SU-DHL-6 (cell line): ENCODE measurements around the gene CNPY1.

Experiments
- H2AFZ ChIP-seq: fragments of 200-600 bp; sonication (generic); 2 replicates; pipeline ENCODE4 v1.6.1; 2014; ENCODE audit warnings: low read depth, mild to moderate bottlenecking, moderate library complexity, mixed read lengths, antibody characterized with exemption, low read length; ENCODE audit not compliant: severe bottlenecking
- H3F3A ChIP-seq: fragments of 200-600 bp; shearing (Covaris generic); 2 replicates; pipeline ENCODE4 v1.6.0; 2016; ENCODE audit warnings: antibody characterized with exemption, mild to moderate bottlenecking; ENCODE audit not compliant: insufficient read depth
- H3K27ac ChIP-seq: fragments of 200-600 bp; sonication (generic); 2 replicates; pipeline ENCODE4 v1.5.1; 2016; ENCODE audit warnings: low read depth, mild to moderate bottlenecking, low read length, moderate library complexity, mixed read lengths
- H3K27me3 ChIP-seq: fragments of 200-600 bp; sonication (generic), shearing (Covaris generic); 2 replicates; pipeline ENCODE4 v1.6.0; 2014; ENCODE audit warnings: mild to moderate bottlenecking, low read length
- H3K36me3 ChIP-seq: fragments of 200-600 bp; sonication (generic); 2 replicates; pipeline ENCODE4 v1.6.1; 2014; ENCODE audit warnings: mild to moderate bottlenecking, low read length, mixed read lengths
- H3K4me2 ChIP-seq: fragments of 300-600, 200-600 bp; shearing (Covaris generic), sonication (generic); 2 replicates; pipeline ENCODE4 v1.6.0; 2014; ENCODE audit warnings: low read length, low read depth, mild to moderate bottlenecking; ENCODE audit not compliant: poor library complexity, severe bottlenecking
- H3K4me3 ChIP-seq: fragments of 200-600 bp; sonication (generic); 2 replicates; pipeline ENCODE4 v1.5.1; 2014; ENCODE audit warnings: antibody characterized with exemption, low read length, mild to moderate bottlenecking, mixed read lengths; ENCODE audit not compliant: insufficient read depth, poor library complexity, severe bottlenecking
- H3K79me2 ChIP-seq: fragments of 200-600 bp; sonication (generic); 2 replicates; pipeline ENCODE4 v1.6.1; 2014; ENCODE audit warnings: mild to moderate bottlenecking, low read length, moderate library complexity; ENCODE audit not compliant: insufficient read depth
- H3K9ac ChIP-seq: fragments of 200-600 bp; sonication (generic); 2 replicates; pipeline ENCODE4 v1.7.0; 2014; ENCODE audit warnings: mild to moderate bottlenecking, low read length
- H3K9me2 ChIP-seq: fragments of 200-600 bp; sonication (generic); replicated peaks from 2 replicates; pipeline ENCODE4 v1.6.1; 2014; ENCODE audit warnings: low read length; ENCODE audit not compliant: insufficient read depth
- H3K9me3 ChIP-seq: fragments of 200-600 bp; sonication (generic); 2 replicates; pipeline ENCODE4 v1.6.1; 2014; ENCODE audit warnings: low read length, mixed read lengths; ENCODE audit not compliant: insufficient read depth
- H4K20me1 ChIP-seq: fragments of 200-600 bp; sonication (generic); 2 replicates; pipeline ENCODE4 v1.6.1; 2014; ENCODE audit warnings: low read depth, mild to moderate bottlenecking, antibody characterized with exemption, low read length, moderate library complexity, mixed read lengths
- CTCF ChIP-seq: fragments of 200-600 bp; sonication (generic); IDR thresholded peaks from one replicate; pipeline ENCODE4 v1.5.1; 2017; ENCODE audit warnings: antibody characterized with exemption, mild to moderate bottlenecking, low read length, moderate library complexity; ENCODE audit not compliant: insufficient read depth, poor library complexity, severe bottlenecking
- EZH2phosphoT487 ChIP-seq: fragments of 200-600 bp; sonication (generic), shearing (Covaris generic); conservative IDR thresholded peaks from 2 replicates; pipeline ENCODE4 v1.6.1; 2018; ENCODE audit warnings: mild to moderate bottlenecking, antibody characterized with exemption, low read length, moderate library complexity, mixed read lengths

Gene CNPY1

GRCh38 chr7:155497149-155497901 is 49.0 kb downstream of the CNPY1 start:
- H3K9me3 ChIP-seq = no peaks in the 10 kb centered on the region
- H3K36me3 ChIP-seq = no peaks in the 10 kb centered on the region
- TF ChIP-seq EZH2phosphoT487 (no peak), CTCF (no peak)
- no peaks in the 10 kb centered on the region for H3K79me2 ChIP-seq
- H2AFZ ChIP-seq = no peak overlapping the region
- H3K4me3 ChIP-seq = no peak overlapping the region
- no peaks in the 10 kb centered on the region for H3K9me2 ChIP-seq
- no peaks in the 10 kb centered on the region for H3F3A ChIP-seq
- no peak overlapping the region for H3K9ac ChIP-seq
- H3K4me2 ChIP-seq = no peak overlapping the region
- no peaks in the 10 kb centered on the region for H3K27me3 ChIP-seq
- H3K27ac ChIP-seq = no peak overlapping the region
- no peaks in the 10 kb centered on the region; the same call in 1 of the 2 replicates for H4K20me1 ChIP-seq

- Histone ChIP-seq H3K79me2 (no peaks in the 10 kb centered on the region), H3K9me3 (no peaks in the 10 kb centered on the region), H4K20me1 (no peaks in the 10 kb centered on the region; the same call in 1 of the 2 replicates), H3K9ac (no peak overlapping the region), H3K9me2 (no peaks in the 10 kb centered on the region), H3K4me3 (no peak overlapping the region), H3K27ac (no peak overlapping the region), H3F3A (no peaks in the 10 kb centered on the region), H2AFZ (no peak overlapping the region), H3K4me2 (no peak overlapping the region), H3K27me3 (no peaks in the 10 kb centered on the region), H3K36me3 (no peaks in the 10 kb centered on the region)
- TF ChIP-seq CTCF (no peak), EZH2phosphoT487 (no peak)
These were observed 49.9 kb downstream of the CNPY1 start for GRCh38 chr7:155496267-155497005.

- TF ChIP-seq CTCF = no peak
- TF ChIP-seq EZH2phosphoT487 = no peak
- Histone ChIP-seq H4K20me1 (no peaks in the 10 kb centered on the region; the same call in 1 of the 2 replicates), H3K4me2 (no peak overlapping the region), H3K27ac (no peak overlapping the region), H3F3A (no peaks in the 10 kb centered on the region), H3K9me2 (no peaks in the 10 kb centered on the region), H2AFZ (no peak overlapping the region), H3K36me3 (no peaks in the 10 kb centered on the region), H3K9ac (no peak overlapping the region), H3K27me3 (no peaks in the 10 kb centered on the region), H3K9me3 (no peaks in the 10 kb centered on the region), H3K4me3 (no peak overlapping the region), H3K79me2 (no peaks in the 10 kb centered on the region)
These were observed 50.7 kb downstream of the CNPY1 start for GRCh38 chr7:155495440-155496248.
